ENCODE results near the gene KCND3.

KCND3 gene

GRCh38 chr1:111770916-111771315, 218.6 kb downstream of the KCND3 start:
- no peak overlapping the region for H3K27ac ChIP-seq
- TF ChIP-seq CTCF (IDR thresholded peaks at IDR 0.05) (no peak), ZFX (IDR thresholded peaks at IDR 0.05; ENCODE audit: borderline replicate concordance) (no peak)

- H3K27ac ChIP-seq = no peak overlapping the region
- no peak for TF ChIP-seq ZFX (IDR thresholded peaks at IDR 0.05; ENCODE audit: borderline replicate concordance)
- peak; percentile 89 for TF ChIP-seq CTCF (IDR thresholded peaks at IDR 0.05)
Observed at GRCh38 chr1:111769517-111770146, 219.8 kb downstream of the KCND3 start.

- no peak for TF ChIP-seq ZFX (IDR thresholded peaks at IDR 0.05; ENCODE audit: borderline replicate concordance)
- no peak for TF ChIP-seq CTCF (IDR thresholded peaks at IDR 0.05)
- H3K27ac ChIP-seq = no peak overlapping the region
Observed at GRCh38 chr1:111768625-111769024, 220.8 kb downstream of the KCND3 start.

- TF ChIP-seq ZFX (IDR thresholded peaks at IDR 0.05; ENCODE audit: borderline replicate concordance) (no peak), CTCF (IDR thresholded peaks at IDR 0.05) (no peak)
- no peak overlapping the region for H3K27ac ChIP-seq
Observed at GRCh38 chr1:111768023-111768422, 221.4 kb downstream of the KCND3 start.

GRCh38 chr1:111762332-111762731, 227.1 kb downstream of the KCND3 start:
- no peak overlapping the region for H3K27ac ChIP-seq
- TF ChIP-seq CTCF (IDR thresholded peaks at IDR 0.05) (no peak), ZFX (IDR thresholded peaks at IDR 0.05; ENCODE audit: borderline replicate concordance) (no peak)

- no peak for TF ChIP-seq CTCF (IDR thresholded peaks at IDR 0.05)
- TF ChIP-seq ZFX (IDR thresholded peaks at IDR 0.05; ENCODE audit: borderline replicate concordance) = no peak
- no peak overlapping the region for H3K27ac ChIP-seq
Observed at GRCh38 chr1:111761717-111762116, 227.8 kb downstream of the KCND3 start.

- H3K27ac ChIP-seq = no peak overlapping the region
- no peak for TF ChIP-seq CTCF (IDR thresholded peaks at IDR 0.05)
- TF ChIP-seq ZFX (IDR thresholded peaks at IDR 0.05; ENCODE audit: borderline replicate concordance) = no peak
Observed at GRCh38 chr1:111758373-111758772, 231.1 kb downstream of the KCND3 start.

Data from 22Rv1 (cell line).